Urothelium cell line (cell line): ENCODE results near the gene KLK3.
A peak's percentile ranks its signal among the peaks of the same experiment; 100 is the strongest.

Experiments
- DNase-seq: peaks from one replicate; pipeline ENCODE4 v3.0.0; 2011; ENCODE audit warnings: low spot score, mixed read lengths
- FAIRE-seq: peaks from 2 replicates; lab custom pipeline; 2011; peaks lifted over from hg19 to GRCh38; lab: Jason Lieb, UNC

Gene KLK3

GRCh38 chr19:50830266-50831025 lies 24.3 kb upstream of the KLK3 start:
- peak; percentile 77 for FAIRE-seq
- DNase-seq = peak; percentile 18

GRCh38 chr19:50831026-50831396 lies 23.7 kb upstream of the KLK3 start:
- FAIRE-seq (no peak), DNase-seq (no peak)

DNA sequence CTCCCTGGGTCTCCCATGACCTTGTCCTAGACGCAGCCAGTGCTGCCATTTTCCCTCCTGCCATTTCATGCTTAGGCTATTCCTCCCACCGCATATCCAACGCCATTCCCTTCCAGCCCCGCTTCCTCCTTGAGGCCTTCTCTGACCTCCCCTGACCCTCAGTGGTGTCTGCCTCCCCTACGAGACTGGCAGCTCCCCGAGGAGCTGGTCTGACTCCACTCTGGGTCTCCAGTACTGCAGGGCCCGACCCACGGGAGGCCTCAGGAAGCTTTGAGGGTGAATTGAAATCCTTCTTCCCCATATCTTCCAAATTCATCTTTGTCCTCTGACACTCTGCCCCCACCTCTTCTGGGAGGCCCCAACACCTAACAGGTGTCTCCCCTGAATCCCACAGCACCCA lies 22.0 kb upstream of the KLK3 start:
- DNase-seq (no peak), FAIRE-seq (no peak)

DNA sequence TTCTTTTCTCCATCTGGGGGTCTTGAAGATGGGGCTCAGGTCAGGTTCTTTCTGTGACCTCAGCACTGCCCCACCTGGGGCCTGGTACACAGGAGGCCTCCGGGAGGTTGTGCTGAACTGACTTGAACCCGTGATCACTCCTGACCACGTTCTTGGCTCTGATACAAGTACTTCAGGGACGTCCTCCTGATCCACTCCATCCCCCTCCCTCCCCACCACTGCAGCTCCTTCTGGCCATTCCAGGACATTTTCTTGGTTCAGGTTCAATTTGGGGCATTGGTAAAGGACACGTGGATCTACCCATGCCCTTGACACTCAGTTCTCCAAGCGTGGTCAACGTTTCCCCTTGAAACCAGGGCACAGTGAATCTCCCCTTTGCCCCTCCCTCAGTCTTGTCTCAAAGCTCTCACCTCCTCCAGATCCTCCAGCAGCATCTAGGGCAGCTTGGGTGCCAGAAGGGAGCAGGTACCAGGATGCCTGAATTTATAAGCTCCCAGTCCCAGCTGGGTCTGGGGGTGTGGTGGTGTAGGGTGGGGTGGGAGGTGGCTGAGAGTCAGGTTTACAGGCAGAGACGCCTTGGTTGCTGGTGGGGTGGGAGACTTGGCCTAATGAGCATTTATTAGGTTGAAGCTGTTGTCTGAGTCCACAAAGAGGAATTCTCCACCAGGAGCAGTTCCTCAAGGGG lies 21.5 kb upstream of the KLK3 start, which contains the start of gene KLK15:
TSS of gene KLK15 (minus strand) at position 458 of the 685 bp plus-strand sequence. CDS start 2,082 bp downstream, outside the sequence.
- FAIRE-seq (no peak), DNase-seq (no peak)

- DNase-seq (no peak), FAIRE-seq (no peak)
These were observed 20.9 kb upstream of the KLK3 start for GRCh38 chr19:50833802-50834167.

DNA sequence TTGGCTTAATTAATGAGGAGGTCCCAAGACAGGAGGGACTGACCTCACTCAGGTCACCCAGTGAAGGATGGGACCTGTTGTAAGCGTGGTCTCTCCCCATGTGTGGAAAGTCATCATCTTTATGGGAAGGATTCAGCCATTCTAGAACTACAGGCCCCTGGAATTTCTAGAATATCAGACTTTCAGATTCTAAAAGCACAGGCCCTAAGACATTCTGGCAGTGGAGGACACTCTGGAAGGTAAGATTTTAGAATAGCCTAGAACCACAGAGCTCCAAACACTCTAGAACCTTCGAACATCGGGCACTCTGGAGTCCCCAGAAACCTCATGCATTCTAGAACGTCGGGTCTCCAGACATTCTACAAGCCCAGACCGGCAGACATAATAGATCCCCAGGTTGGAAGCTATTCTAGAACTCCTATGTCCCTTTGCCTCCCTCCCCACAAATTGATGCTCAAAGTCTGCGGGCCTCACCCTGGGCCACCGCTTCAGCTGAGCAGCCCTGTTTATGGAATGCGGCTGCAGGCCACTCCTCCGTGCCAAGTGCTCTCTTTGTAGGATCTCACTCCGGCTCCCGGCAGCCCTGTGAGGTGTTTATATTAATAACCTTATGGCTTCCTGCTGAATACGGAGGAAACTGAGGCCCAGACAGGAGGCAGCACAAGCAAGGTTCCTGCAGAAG lies 19.5 kb upstream of the KLK3 start:
- DNase-seq = peak; percentile 59
- no peak for FAIRE-seq

DNA sequence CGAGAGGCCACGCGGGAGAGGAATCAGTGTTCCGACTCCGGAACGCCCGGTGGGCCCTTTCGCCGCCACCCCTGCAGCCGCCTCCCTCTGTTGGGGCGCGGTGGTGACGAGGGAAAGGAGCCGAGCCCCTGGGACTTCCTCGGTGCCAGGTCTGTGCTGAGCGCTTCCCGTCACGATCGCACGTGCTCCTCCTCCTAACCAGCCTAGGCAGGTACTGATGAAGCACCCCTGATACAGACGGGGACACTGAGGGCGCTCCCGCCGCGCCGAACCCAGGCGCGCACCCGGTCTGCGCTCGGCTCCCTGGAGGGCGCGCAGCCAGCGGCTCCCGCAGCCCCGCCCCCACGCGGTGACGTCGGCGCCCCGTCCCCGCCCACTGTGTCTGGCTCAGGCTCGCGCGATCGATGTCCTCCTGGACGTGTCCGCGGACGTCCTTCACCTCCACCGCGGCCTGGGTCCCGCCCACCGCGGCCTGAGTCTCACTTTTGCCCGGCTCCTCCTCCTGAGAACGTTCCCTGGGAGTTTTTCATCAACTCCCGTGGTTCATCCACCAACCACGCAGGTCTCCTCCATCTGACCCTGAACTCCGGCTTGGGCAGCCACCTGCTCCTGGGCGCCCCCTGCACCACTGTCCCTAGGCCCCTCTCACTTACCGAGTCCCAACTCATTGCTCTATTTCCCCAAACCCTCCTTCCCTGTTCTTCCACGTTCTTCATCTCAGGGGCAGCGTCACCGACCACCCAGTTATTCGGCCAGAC lies 18.8 kb upstream of the KLK3 start:
- peak; percentile 95 for FAIRE-seq
- peak; percentile 94 for DNase-seq

- FAIRE-seq (no peak), DNase-seq (no peak)
These were observed 18.0 kb upstream of the KLK3 start for GRCh38 chr19:50836543-50837195.

GRCh38 chr19:50837300-50837699 lies 17.4 kb upstream of the KLK3 start:
- FAIRE-seq (no peak), DNase-seq (no peak)

- FAIRE-seq (no peak), DNase-seq (peak; percentile 59)
These were observed 16.5 kb upstream of the KLK3 start for GRCh38 chr19:50838239-50838638.

GRCh38 chr19:50839712-50840655 lies 14.7 kb upstream of the KLK3 start:
- FAIRE-seq (no peak), DNase-seq (no peak)

GRCh38 chr19:50842130-50842529 lies 12.6 kb upstream of the KLK3 start:
- FAIRE-seq = no peak
- DNase-seq = no peak

DNA sequence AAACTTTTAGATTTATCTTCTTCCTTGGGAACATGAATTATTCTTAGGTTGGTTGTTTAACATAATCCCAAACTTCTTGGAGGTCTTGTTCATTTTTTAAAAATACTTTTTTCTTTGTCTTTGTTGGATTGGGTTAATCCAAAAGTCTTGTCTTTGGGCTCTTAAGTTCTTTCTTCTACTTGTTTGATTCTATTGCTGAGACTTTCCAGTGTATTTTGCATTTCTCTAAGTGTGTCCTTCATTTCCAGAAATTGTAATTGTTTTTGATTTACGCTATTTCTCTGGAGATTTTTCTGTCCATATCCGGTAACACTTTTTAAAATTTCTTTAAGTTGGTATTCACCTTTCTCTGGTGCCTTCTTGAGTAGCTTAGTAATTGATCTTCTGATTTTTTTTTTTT lies 11.5 kb upstream of the KLK3 start:
- DNase-seq = no peak
- FAIRE-seq = no peak

GRCh38 chr19:50843701-50844221 lies 11.0 kb upstream of the KLK3 start:
- DNase-seq = no peak
- FAIRE-seq = no peak

GRCh38 chr19:50844296-50844935 lies 10.3 kb upstream of the KLK3 start:
- FAIRE-seq = no peak
- DNase-seq = no peak

- DNase-seq (no peak), FAIRE-seq (no peak)
These were observed 4.0 kb upstream of the KLK3 start for GRCh38 chr19:50850738-50851137.

- DNase-seq = no peak
- no peak for FAIRE-seq
These were observed 3.1 kb upstream of the KLK3 start for GRCh38 chr19:50851620-50852019.

DNA sequence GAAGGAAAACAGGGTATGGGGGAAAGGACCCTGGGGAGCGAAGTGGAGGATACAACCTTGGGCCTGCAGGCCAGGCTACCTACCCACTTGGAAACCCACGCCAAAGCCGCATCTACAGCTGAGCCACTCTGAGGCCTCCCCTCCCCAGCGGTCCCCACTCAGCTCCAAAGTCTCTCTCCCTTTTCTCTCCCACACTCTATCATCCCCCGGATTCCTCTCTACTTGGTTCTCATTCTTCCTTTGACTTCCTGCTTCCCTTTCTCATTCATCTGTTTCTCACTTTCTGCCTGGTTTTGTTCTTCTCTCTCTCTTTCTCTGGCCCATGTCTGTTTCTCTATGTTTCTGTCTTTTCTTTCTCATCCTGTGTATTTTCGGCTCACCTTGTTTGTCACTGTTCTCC lies 2.7 kb downstream of the KLK3 start:
- FAIRE-seq = no peak
- DNase-seq = no peak

GRCh38 chr19:50858886-50859285 lies 4.2 kb downstream of the KLK3 start:
- DNase-seq (no peak), FAIRE-seq (no peak)
